ENCODE data around the gene TNIP3. TPM values are rescaled to one million over a fixed set of nuclear protein-coding genes. Genes with fewer than 3 reads are reported as not detected.

The TNIP3 gene
- total and polyA plus RNA-seq, 2 of the 4 experiments (the other 2 are of a cell fraction), result 0.10 to 0.18 TPM

DNA sequence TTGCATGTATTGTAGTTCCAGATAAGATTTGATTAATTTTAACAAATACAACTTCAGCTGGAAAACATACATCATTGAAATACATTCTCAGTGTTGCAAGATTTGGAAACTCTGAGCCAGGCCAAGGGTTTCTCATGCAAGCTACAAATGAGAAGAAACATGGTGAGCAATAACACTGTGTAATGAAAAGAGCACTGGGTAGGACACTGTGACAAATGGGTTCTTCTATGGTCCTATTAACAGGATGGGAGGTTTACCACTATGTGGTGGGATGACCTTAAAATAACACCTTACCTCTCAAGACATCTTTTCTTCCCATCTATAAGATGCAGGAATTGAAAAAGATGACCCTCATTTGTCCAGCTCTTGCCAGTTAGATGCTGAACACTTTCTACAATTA, 72.2 kb downstream of the TNIP3 start:
- Histone ChIP-seq H4K91ac (ENCODE audit: insufficient read depth, low read depth, low read length) (no peak overlapping the region), H3K9me3 (ENCODE audit: control insufficient read depth, insufficient read depth, low read length) (no peaks in the 10 kb centered on the region), H2BK5ac (ENCODE audit: low read depth, low read length, poor library complexity, severe bottlenecking) (no peak overlapping the region), H4K5ac (ENCODE audit: low read depth, low read length) (no peak overlapping the region), H3K4me3 (ENCODE audit: insufficient read depth, low read depth, low read length) (no peak overlapping the region), H2AK5ac (ENCODE audit: low read depth, low read length) (no peak overlapping the region), H4K20me1 (ENCODE audit: insufficient read depth, low read length) (no peaks in the 10 kb centered on the region), H3K4me1 (ENCODE audit: control insufficient read depth, insufficient read depth, low read length) (no peaks in the 10 kb centered on the region), H3K18ac (ENCODE audit: low read depth, low read length) (no peak overlapping the region), H2BK20ac (ENCODE audit: low read depth, low read length) (no peak overlapping the region), H3K23ac (ENCODE audit: low read depth, low read length) (no peak overlapping the region), H2BK15ac (ENCODE audit: low read depth, low read length) (no peak overlapping the region), H4K8ac (ENCODE audit: low read depth in 2 of 2, low read length in 2 of 2) (no peak overlapping the region), H3K14ac (replicated peaks; ENCODE audit: low read depth, low read length) (no peak overlapping the region), H3K27me3 (ENCODE audit: control insufficient read depth, insufficient read depth, low read length) (0 out of 2 replicates have a peak, but pooled peaks cover 2% of the 10 kb centered on the region), H2AFZ (replicated peaks; ENCODE audit: low read length, poor library complexity) (no peak overlapping the region), H3K4ac (ENCODE audit: low read depth, low read length) (no peak overlapping the region), H3K56ac (ENCODE audit: extremely low read depth, insufficient read depth, low read length) (no peak overlapping the region), H3K9me1 (ENCODE audit: insufficient read depth, low read length) (no peaks in the 10 kb centered on the region), H2BK120ac (ENCODE audit: low read depth, low read length) (no peak overlapping the region), H3K9ac (ENCODE audit: low read depth, low read length) (no peak overlapping the region), H3K79me1 (ENCODE audit: low read depth in 1 of 2, low read length in 2 of 2) (no peaks in the 10 kb centered on the region), H2AK9ac (replicated peaks; ENCODE audit: low read depth, low read length, poor library complexity) (no peak overlapping the region), H3K36me3 (ENCODE audit: control insufficient read depth, insufficient read depth, low read length) (no peaks in the 10 kb centered on the region), H3K27ac (ENCODE audit: insufficient read depth, low read length) (no peak overlapping the region), H3K4me2 (ENCODE audit: low read depth, low read length) (no peak overlapping the region)
- POLR2A ChIA-PET (ENCODE audit: unreplicated experiment), result no interaction called here
- TF ChIP-seq CEBPB (IDR thresholded peaks at IDR 0.05; ENCODE audit: low read depth, low read length) (no peak), RFX5 (IDR thresholded peaks at IDR 0.05; ENCODE audit: low read depth, low read length) (no peak), USF2 (IDR thresholded peaks at IDR 0.05; ENCODE audit: low read depth, low read length) (no peak), MAFK (IDR thresholded peaks at IDR 0.05; ENCODE audit: low read depth, low read length) (no peak), RAD21 (IDR thresholded peaks at IDR 0.05; ENCODE audit: low read length) (no peak), BHLHE40 (IDR thresholded peaks at IDR 0.05; ENCODE audit: low read depth, low read length) (no peak), NFE2L2 (IDR thresholded peaks at IDR 0.05; ENCODE audit: low read depth, low read length) (no peak)
- TF ChIP-seq, protein P1, sequence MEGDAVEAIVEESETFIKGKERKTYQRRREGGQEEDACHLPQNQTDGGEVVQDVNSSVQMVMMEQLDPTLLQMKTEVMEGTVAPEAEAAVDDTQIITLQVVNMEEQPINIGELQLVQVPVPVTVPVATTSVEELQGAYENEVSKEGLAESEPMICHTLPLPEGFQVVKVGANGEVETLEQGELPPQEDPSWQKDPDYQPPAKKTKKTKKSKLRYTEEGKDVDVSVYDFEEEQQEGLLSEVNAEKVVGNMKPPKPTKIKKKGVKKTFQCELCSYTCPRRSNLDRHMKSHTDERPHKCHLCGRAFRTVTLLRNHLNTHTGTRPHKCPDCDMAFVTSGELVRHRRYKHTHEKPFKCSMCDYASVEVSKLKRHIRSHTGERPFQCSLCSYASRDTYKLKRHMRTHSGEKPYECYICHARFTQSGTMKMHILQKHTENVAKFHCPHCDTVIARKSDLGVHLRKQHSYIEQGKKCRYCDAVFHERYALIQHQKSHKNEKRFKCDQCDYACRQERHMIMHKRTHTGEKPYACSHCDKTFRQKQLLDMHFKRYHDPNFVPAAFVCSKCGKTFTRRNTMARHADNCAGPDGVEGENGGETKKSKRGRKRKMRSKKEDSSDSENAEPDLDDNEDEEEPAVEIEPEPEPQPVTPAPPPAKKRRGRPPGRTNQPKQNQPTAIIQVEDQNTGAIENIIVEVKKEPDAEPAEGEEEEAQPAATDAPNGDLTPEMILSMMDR (conservative IDR thresholded peaks at IDR 0.05; ENCODE audit: low read depth, low read length), result no peak
- intact Hi-C loops (cut with micrococcal nuclease) (loop anchor here (10.0 kb wide), 1 partner anchor 1777 kb away; no protein-coding TSS in a partner anchor), dilution Hi-C loops (cut with HindIII; ENCODE audit: low sequenced_read_pairs, unreplicated experiment) (no loop called here), in situ Hi-C loops (cut with MboI; ENCODE audit: low sequenced_read_pairs) (loop anchor here (10.0 to 25.0 kb wide), 2 partner anchors 380 to 1017 kb away; no protein-coding TSS in a partner anchor)
- CTCF ChIA-PET, result no interaction called here
- ATAC-seq (ENCODE audit: low read depth), result no peak
- no peak for DNase-seq
- BruUV-seq (replicated peaks), result no TSS peak
